Testis (tissue), 3 donors: ENCODE measurements around the gene PGM1. TPM values are rescaled to one million over a fixed set of nuclear protein-coding genes. Genes with fewer than 3 reads are reported as not detected.

Source experiments
- DNase-seq: peaks from one replicate; pipeline ENCODE4 v3.0.0-alpha.2; 2019
- H3K27ac ChIP-seq, 2 donors: fragments of 200-600 bp; sonication (generic); one replicate each; pipeline ENCODE4 v1.5.1; 2019
- H3K27me3 ChIP-seq: fragments of 200-600 bp; sonication (generic); one replicate; pipeline ENCODE4 v1.5.1; 2019
- H3K36me3 ChIP-seq: fragments of 200-600 bp; sonication (generic); one replicate; pipeline ENCODE4 v1.5.1; 2017; ENCODE audit warnings: low read depth; ENCODE audit errors: missing control alignments
- H3K4me1 ChIP-seq: fragments of 200-600 bp; sonication (generic); one replicate; pipeline ENCODE4 v1.5.1; 2019
- H3K4me3 ChIP-seq, 2 donors: fragments of 200-600 bp; sonication (generic); one replicate each; pipeline ENCODE4 v1.5.1; 2017 to 2019
- H3K9me3 ChIP-seq: fragments of 200-600 bp; sonication (generic); one replicate; pipeline ENCODE4 v1.5.1; 2017
- POLR2A ChIP-seq: fragments of 450-650 bp; IDR thresholded peaks from one replicate; pipeline ENCODE4 v1.6.1; 2017; ENCODE audit warnings: antibody characterized with exemption, mild to moderate bottlenecking, moderate library complexity
- WGBS, 2 donors: methylation state at CpG; one replicate each; pipeline ENCODE4 v1.1.5; 2018; 5-methylcytosine and 5-hydroxymethylcytosine counted together
- intact Hi-C: fragments of 100-400 bp; cut with DNase I; formaldehyde crosslinking; loops from one replicate; pipeline ENCODE4 v1.15.1; 2023; ENCODE audit warnings: low total_unique reads
- polyA plus RNA-seq: library from polyadenylated mRNA; stranded (reverse); fragments of 350-450 nt; fragmentation: Illumina TruSeq; extraction: RNeasy Lipid Tissue Mini Kit (QIAGEN cat#74804); gene quantifications from one replicate; pipeline ENCODE4 v1.2.3, GENCODE V29; 2014; ENCODE audit warnings: low read depth, low replicate concordance; ENCODE audit not compliant: insufficient read depth
- total RNA-seq, 2 donors: library from RNA; depleted of rRNA; stranded (reverse); fragments of >200 nt; gene quantifications; one replicate each; pipeline ENCODE4 v1.2.3, GENCODE V29; 2016
- TF ChIP-seq, protein P1 (sequence below), 3 experiments: fragments of 450-650 bp in 2 of 3; fragments of 200-600 bp in 1 of 3; sonication (generic) in 1 of 3; IDR thresholded peaks; one replicate each; pipeline ENCODE4 v1.5.1; 2016 to 2019; ENCODE audit warnings: antibody characterized with exemption in 3 of 3, mild to moderate bottlenecking in 2 of 3, moderate library complexity in 1 of 3

PGM1 gene
- total and polyA plus RNA-seq, 3 donors from 2014 or later: 23.2 to 27.7 (median 27.5) TPM

DNA sequence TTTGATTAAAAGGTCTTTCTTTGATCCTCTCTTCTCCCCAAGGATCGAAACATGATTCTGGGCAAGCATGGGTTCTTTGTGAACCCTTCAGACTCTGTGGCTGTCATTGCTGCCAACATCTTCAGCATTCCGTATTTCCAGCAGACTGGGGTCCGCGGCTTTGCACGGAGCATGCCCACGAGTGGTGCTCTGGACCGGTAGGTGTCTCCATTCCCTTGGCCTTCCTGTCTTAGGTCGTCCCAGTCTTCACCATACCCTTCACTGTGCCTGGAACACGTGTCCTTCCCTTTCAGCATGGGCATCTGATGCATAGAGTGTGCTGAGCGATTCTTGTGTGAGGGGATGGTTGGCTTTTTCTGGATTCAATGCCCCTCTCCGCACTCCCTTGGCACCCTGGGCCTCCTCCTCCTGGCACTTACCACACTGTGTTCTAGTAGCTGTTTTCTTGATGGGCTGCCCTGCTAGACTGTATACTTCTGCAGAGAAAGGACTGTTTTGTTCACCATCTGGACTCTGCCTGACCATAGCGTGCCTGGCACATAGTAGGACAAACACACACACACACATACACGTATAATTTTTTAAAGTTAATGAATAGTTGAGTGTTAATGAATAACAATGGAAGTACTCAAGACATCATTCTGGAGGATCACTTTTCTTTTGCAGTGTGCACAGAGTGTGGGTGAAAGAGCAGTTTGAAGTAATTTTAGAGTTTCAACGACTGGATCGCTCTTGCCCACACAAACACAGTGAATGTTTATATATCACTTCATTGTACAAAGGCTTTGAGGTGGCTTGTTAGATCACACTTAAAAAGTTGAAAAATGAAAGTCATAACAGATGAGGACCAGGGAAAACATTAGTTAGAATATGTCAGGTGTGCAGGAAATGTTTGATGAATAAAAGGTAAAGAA is 43.2 kb downstream of the PGM1 start:
- Histone ChIP-seq H3K9me3 (no peaks in the 10 kb centered on the region), H3K4me1 (no peaks in the 10 kb centered on the region), H3K36me3 (no peaks in the 10 kb centered on the region), H3K27me3 (no peaks in the 10 kb centered on the region), H3K27ac (no peak overlapping the region), H3K4me3 (no peak overlapping the region)
- intact Hi-C loops: no loop called here
- WGBS, 2 donors: 92% methylated on average over 15 of the region's 15 CpGs
- TF ChIP-seq, protein P1, sequence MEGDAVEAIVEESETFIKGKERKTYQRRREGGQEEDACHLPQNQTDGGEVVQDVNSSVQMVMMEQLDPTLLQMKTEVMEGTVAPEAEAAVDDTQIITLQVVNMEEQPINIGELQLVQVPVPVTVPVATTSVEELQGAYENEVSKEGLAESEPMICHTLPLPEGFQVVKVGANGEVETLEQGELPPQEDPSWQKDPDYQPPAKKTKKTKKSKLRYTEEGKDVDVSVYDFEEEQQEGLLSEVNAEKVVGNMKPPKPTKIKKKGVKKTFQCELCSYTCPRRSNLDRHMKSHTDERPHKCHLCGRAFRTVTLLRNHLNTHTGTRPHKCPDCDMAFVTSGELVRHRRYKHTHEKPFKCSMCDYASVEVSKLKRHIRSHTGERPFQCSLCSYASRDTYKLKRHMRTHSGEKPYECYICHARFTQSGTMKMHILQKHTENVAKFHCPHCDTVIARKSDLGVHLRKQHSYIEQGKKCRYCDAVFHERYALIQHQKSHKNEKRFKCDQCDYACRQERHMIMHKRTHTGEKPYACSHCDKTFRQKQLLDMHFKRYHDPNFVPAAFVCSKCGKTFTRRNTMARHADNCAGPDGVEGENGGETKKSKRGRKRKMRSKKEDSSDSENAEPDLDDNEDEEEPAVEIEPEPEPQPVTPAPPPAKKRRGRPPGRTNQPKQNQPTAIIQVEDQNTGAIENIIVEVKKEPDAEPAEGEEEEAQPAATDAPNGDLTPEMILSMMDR (IDR thresholded peaks at IDR 0.05): no peak
- TF ChIP-seq POLR2A: no peak
- DNase-seq: no peak

- intact Hi-C loops: no loop called here
- no peak for DNase-seq
- no peak overlapping the region for H3K27ac ChIP-seq
- H3K4me3 ChIP-seq: no peak overlapping the region
- H3K27me3 ChIP-seq: no peaks in the 10 kb centered on the region
- H3K9me3 ChIP-seq: no peaks in the 10 kb centered on the region
- TF ChIP-seq, protein P1 (IDR thresholded peaks at IDR 0.05): no peak
- no peak for TF ChIP-seq POLR2A
- H3K4me1 ChIP-seq: no peaks in the 10 kb centered on the region
- no peaks in the 10 kb centered on the region for H3K36me3 ChIP-seq
- WGBS, 2 donors: 94% methylated on average over 8 of the region's 8 CpGs
Measured at GRCh38 chr1:63638471-63638870, 45.3 kb downstream of the PGM1 start.

GRCh38 chr1:63638875-63639274 is 45.7 kb downstream of the PGM1 start:
- intact Hi-C loops: no loop called here
- no peak for TF ChIP-seq POLR2A
- TF ChIP-seq, protein P1 (IDR thresholded peaks at IDR 0.05): no peak
- DNase-seq: no peak
- Histone ChIP-seq H3K9me3 (no peaks in the 10 kb centered on the region), H3K27me3 (no peaks in the 10 kb centered on the region), H3K27ac (no peak overlapping the region), H3K4me3 (no peak overlapping the region), H3K4me1 (no peaks in the 10 kb centered on the region), H3K36me3 (no peaks in the 10 kb centered on the region)
- 71 to 74% methylated on average over 8 of the region's 8 CpGs for WGBS, 2 donors

DNA sequence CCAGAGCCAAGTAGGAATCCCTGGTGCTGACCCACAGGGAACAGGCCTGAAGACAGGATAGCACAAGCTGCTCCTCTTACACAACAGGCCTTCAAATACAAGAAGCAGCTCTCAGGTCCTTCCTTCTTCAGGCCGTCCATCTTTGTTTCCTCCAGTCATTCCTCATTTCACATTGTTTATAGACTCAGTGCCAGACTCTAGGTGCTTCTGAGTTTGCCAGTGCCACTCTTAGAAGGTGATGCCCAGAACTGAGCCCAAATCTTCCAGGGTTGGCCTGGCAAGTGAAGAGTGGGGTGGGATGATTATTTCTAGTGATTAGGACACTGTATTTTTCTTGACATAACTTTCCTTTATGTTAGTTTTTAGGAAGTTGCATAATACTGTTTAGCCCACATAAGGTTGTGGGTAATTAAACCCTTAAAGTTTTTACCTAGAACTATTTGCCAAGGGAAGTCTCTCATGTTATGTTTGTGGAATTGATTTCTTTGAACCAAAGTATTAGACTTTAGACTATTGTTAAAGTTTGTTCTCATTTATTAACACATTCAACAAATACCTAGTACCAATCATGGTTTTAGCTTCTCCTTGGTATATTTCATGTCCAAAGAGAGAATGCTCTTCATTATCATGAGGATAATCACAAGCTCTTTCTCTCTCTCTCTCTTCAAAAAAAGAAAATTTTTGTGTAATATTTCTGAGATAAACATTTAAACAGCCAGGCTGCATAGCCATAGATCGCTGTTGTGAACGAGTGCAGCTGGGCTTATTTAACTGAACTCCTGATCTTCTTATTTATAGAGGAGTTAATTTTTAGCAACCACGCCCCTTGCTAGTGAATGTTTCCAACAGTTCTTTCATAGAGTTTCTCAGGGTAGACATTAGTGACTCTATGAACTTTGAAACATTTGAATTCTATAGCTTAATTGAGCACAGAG is 47.7 kb downstream of the PGM1 start:
- TF ChIP-seq, protein P1 (IDR thresholded peaks at IDR 0.05): no peak
- no peak for TF ChIP-seq POLR2A
- H3K27me3 ChIP-seq: no peaks in the 10 kb centered on the region
- 89 to 90% methylated on average over 4 of the region's 4 CpGs for WGBS, 2 donors
- no peaks in the 10 kb centered on the region for H3K9me3 ChIP-seq
- no peaks in the 10 kb centered on the region for H3K36me3 ChIP-seq
- DNase-seq: no peak
- H3K4me3 ChIP-seq: no peak overlapping the region
- no peaks in the 10 kb centered on the region for H3K4me1 ChIP-seq
- intact Hi-C loops: no loop called here
- H3K27ac ChIP-seq: no peak overlapping the region
